Measurements from ENCODE around the gene COL27A1. TPM values are rescaled to one million over a fixed set of nuclear protein-coding genes. Genes with fewer than 3 reads are reported as not detected.

COL27A1 gene
- total RNA-seq, 3 donors from 2014 or later: 3.1 to 13.6 (median 4.0) TPM

GRCh38 chr9:114336157-114336556 lies 180.8 kb downstream of the COL27A1 start:
- no peak for DNase-seq
- no peaks in the 10 kb centered on the region for H3K4me1 ChIP-seq (ENCODE audit: low read depth)
- peaks cover 16% of the 10 kb centered on the region for H3K36me3 ChIP-seq (ENCODE audit: low read depth)
- no peak for ATAC-seq
- no peak overlapping the region for H3K4me3 ChIP-seq
- no peaks in the 10 kb centered on the region for H3K9me3 ChIP-seq
- intact Hi-C loops (cut with DNase I, micrococcal nuclease): loop anchor here in 1 of 2 donors (10.0 kb wide), 1 partner anchor 319 kb away; the partner anchor contains the start of gene TEX53
- no peak for TF ChIP-seq CTCF (IDR thresholded peaks at IDR 0.05)

GRCh38 chr9:114336699-114337395 lies 181.5 kb downstream of the COL27A1 start:
- ATAC-seq (no peak), DNase-seq (no peak)
- no peak for TF ChIP-seq CTCF (IDR thresholded peaks at IDR 0.05)
- H3K9me3 ChIP-seq: no peaks in the 10 kb centered on the region
- H3K36me3 ChIP-seq (ENCODE audit: low read depth): peaks cover 16% of the 10 kb centered on the region
- no peaks in the 10 kb centered on the region for H3K4me1 ChIP-seq (ENCODE audit: low read depth)
- intact Hi-C loops (cut with DNase I, micrococcal nuclease): loop anchor here in 1 of 2 donors (10.0 kb wide), 1 partner anchor 318 kb away; the partner anchor contains the start of gene TEX53
- H3K4me3 ChIP-seq: no peak overlapping the region

- H3K4me1 ChIP-seq (ENCODE audit: low read depth): no peaks in the 10 kb centered on the region
- no peaks in the 10 kb centered on the region for H3K9me3 ChIP-seq
- H3K4me3 ChIP-seq: no peak overlapping the region
- intact Hi-C loops (cut with DNase I, micrococcal nuclease): loop anchor here in 1 of 2 donors (10.0 kb wide), 1 partner anchor 317 kb away; the partner anchor contains the start of gene TEX53
- DNase-seq (no peak), ATAC-seq (no peak)
- no peak for TF ChIP-seq CTCF (IDR thresholded peaks at IDR 0.05)
- peaks cover 16% of the 10 kb centered on the region for H3K36me3 ChIP-seq (ENCODE audit: low read depth)
These were observed 182.8 kb downstream of the COL27A1 start for GRCh38 chr9:114338187-114338586.

GRCh38 chr9:114339130-114339908 lies 184.0 kb downstream of the COL27A1 start:
- TF ChIP-seq CTCF (IDR thresholded peaks at IDR 0.05): peak; percentile 42
- H3K4me3 ChIP-seq: no peak overlapping the region
- no peaks in the 10 kb centered on the region for H3K4me1 ChIP-seq (ENCODE audit: low read depth)
- ATAC-seq (peak; percentile 58), DNase-seq (peak in 2 of 3 donors; percentile 58 to 62)
- no peaks in the 10 kb centered on the region for H3K9me3 ChIP-seq
- H3K36me3 ChIP-seq (ENCODE audit: low read depth): peaks cover 20% of the 10 kb centered on the region
- intact Hi-C loops (cut with DNase I, micrococcal nuclease): loop anchor here in 1 of 2 donors (10.0 kb wide), 1 partner anchor 315 kb away; the partner anchor contains the start of gene TEX53

- Histone ChIP-seq H3K9me3 (no peaks in the 10 kb centered on the region), H3K4me1 (ENCODE audit: low read depth) (no peaks in the 10 kb centered on the region), H3K36me3 (ENCODE audit: low read depth) (peaks cover 18% of the 10 kb centered on the region), H3K4me3 (no peak overlapping the region)
- no peak for TF ChIP-seq CTCF (IDR thresholded peaks at IDR 0.05)
- intact Hi-C loops (cut with DNase I, micrococcal nuclease): no loop called here
- ATAC-seq (no peak), DNase-seq (no peak)
These were observed 186.0 kb downstream of the COL27A1 start for GRCh38 chr9:114341152-114341830.
